DMS53 treated with DMSO at 0.1 percent for 48 hours (cell line): ENCODE measurements around the gene OPHN1.
A peak's percentile ranks its signal among the peaks of the same experiment; 100 is the strongest.

ENCODE experiments used
- DNase-seq: peaks from one replicate; lab custom pipeline; 2025; ENCODE audit not compliant: unreplicated experiment; lab: John Stamatoyannopoulos, UW

OPHN1 gene, protein sequence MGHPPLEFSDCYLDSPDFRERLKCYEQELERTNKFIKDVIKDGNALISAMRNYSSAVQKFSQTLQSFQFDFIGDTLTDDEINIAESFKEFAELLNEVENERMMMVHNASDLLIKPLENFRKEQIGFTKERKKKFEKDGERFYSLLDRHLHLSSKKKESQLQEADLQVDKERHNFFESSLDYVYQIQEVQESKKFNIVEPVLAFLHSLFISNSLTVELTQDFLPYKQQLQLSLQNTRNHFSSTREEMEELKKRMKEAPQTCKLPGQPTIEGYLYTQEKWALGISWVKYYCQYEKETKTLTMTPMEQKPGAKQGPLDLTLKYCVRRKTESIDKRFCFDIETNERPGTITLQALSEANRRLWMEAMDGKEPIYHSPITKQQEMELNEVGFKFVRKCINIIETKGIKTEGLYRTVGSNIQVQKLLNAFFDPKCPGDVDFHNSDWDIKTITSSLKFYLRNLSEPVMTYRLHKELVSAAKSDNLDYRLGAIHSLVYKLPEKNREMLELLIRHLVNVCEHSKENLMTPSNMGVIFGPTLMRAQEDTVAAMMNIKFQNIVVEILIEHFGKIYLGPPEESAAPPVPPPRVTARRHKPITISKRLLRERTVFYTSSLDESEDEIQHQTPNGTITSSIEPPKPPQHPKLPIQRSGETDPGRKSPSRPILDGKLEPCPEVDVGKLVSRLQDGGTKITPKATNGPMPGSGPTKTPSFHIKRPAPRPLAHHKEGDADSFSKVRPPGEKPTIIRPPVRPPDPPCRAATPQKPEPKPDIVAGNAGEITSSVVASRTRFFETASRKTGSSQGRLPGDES

DNA sequence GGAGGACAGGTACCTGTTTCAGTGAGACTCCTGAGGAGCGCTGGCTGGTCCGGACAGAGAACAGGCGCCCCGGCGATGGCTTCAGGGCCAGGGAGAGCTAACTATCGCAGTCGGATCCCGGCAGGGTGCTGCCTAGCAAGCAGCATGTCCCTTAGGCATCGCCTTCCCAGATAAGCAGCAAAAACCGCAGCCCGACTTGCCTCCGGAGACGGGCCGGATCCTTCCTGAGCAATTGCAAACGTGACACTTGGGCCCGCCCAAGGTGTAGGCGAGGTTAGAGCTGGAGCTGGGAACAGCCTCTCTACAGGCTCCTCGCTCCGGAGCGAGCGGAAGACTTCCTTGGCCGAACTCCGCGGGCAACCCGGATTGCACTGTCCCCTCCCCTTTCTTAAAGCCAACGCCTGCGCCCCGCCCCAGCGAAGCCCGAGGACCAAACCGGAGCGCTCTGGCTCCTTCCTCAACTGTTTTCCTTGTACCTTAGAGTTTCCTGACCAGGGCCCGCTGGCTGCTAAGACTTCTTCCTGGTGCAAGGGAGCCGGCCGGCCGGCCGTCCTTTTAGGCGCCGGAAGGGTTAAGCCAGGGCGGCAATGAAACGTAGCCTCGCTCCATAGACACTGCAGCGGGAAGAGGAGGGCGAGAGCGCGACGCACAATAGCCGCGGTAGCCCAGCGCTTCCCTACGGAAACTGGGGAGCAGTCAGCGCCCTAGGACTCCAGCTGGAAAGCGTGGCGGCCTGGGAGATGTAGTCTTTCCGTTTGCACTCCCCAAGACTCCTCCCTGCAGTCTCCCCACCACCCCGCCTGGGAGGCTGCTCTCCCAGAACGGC is at the start of gene OPHN1:
Gene OPHN1 (minus strand): TSS at position 341 of the 826 bp plus-strand sequence. CDS start 475 bp downstream, outside the sequence.
- peak; percentile 40 for DNase-seq

DNA sequence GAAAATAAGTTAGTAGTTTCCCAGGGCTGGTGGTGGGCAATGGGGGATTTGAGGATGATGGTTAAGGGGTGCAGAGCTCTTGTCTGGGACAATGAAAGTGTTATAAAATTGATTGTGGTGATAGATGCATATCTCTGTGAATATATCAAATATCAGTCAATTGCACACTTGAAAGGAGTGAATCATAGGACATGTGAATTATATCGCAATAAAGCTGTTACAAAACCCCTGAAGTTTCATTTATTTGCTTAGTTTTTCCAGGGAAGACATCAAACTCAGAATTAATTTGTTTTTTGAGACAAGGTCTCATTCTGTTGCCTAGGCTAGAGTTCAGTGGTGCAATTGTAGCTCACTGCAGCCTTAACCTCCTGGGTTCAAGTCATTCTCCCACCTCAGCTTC is 47.7 kb upstream of the OPHN1 start:
- no peak for DNase-seq

DNA sequence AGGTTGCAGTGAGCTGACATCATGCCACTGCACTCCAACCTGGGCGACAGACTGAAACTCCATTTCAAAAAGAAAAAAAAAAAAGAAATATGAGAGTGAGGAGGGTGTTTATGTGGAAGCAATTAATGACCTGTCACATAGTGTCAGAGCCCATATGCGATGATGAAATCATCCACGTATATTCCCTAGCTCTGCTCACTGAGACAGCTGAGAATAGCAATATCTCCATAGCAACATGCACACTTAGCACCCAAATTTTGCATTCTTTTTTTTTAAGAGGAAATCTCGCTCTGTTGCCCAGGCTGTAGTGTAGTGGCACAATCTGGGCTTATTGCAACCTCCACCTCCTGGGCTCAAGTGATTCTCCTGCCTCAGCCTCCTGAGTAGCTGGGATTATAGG is 31.5 kb upstream of the OPHN1 start:
- no peak for DNase-seq

DNA sequence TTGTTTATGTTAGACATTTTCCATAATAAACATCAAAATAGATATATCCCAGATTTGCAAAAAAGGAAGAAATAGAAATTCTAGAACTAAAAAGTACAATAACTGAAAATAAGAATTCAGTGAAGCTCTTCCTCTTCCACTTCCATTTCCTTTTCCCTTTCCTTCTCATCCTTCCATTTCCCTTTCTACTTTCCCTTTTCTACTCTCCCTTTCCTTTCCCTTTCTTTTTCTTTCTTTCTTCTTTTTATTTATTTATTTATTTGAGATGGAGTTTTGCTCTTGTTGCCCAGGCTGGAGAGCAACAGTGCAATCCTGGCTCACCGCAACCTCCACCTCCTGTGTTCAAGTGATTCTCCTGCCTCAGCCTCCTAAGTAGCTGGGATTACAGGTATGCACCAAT is 30.6 kb upstream of the OPHN1 start:
- no peak for DNase-seq

DNA sequence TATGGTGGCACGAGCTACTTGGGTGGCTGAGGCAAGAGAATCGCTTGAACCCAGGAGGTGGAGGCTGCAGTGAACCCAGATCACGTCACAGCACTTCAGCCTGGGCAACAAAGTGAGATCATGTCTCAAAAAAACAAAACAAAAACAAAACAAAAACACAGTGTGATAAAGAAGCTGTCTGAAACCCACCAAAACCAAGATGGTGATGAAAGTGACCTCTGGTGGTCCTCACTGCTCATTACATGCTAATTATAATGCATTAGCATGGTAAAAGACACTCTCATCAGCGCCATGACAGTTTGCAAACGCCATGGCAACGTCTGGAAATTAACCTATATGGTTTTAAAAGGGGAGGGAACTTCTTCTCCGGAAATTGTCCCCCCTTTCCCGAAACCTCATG is 29.4 kb upstream of the OPHN1 start:
- DNase-seq: no peak

DNA sequence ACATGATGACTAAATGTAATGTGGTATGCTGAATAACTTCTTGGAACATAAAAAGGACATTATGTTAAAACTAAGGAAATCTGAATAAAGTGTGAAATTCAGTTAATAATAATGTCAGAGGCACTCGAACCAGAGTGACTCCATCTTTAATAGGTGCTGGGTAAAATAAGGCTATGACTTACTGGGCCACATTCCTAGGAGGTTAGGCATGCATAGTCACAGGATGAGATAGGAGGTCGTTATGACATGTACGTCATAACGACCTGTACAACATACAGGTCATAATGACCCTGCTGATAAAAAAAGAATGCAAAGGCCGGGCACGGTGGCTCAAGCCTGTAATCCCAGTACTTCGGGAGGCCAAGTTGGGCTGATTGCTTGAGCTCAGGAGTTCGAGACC is 28.9 kb upstream of the OPHN1 start:
- no peak for DNase-seq

DNA sequence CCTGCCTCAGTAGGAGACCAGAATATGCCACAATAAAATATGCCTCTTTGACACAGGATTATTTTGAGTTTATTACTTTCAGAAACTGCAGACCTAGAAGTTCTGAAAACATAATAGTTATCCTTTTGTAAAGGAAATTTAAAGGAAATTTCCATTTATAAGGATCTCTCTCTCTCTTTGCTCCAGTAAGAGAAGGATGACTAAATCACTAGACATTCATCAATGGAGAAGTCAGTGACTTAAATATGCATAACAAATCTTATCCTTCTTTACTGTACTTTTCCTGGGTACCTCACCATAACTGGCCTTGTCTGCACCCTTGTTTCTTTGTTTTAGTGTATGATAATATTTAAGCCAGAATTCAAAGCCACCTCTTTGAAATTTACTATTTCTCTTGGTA is 28.3 kb upstream of the OPHN1 start:
- no peak for DNase-seq

DNA sequence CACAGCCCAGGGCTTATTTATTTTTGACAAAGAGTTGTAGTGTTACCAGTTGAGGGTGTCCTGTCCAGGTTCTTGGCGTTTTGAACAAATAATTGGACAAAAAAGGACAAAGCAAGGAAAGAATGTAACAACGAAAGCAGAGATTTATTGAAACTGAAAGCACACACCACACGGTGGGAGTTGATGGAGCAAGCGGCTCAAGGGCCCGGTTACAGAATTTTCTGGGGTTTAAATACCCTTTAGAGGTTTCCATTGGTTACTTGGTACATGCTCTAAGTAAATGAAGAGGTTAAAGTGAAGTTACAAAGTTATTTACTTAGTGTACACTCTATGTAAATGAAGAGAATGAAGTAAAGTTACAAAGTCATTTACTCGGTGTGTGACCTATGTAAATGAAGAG is 27.8 kb upstream of the OPHN1 start:
- no peak for DNase-seq

DNA sequence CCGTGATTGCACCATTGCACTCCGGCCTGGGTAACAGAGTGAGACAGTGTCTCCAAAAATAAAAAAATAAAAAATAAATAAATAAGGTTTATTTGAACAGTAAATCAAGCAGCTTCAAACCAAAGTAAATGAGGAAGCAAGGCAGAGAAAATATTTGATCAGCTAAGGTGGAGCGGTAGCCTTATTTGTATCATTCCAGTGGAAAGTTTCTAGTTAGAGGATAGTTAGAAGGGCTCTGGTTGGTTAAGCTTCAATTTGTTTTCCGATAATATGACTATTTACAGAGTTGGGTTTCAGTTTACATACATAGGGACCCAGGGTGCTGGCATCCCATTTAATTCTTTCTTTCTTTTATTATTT is 21.8 kb upstream of the OPHN1 start:
- no peak for DNase-seq

DNA sequence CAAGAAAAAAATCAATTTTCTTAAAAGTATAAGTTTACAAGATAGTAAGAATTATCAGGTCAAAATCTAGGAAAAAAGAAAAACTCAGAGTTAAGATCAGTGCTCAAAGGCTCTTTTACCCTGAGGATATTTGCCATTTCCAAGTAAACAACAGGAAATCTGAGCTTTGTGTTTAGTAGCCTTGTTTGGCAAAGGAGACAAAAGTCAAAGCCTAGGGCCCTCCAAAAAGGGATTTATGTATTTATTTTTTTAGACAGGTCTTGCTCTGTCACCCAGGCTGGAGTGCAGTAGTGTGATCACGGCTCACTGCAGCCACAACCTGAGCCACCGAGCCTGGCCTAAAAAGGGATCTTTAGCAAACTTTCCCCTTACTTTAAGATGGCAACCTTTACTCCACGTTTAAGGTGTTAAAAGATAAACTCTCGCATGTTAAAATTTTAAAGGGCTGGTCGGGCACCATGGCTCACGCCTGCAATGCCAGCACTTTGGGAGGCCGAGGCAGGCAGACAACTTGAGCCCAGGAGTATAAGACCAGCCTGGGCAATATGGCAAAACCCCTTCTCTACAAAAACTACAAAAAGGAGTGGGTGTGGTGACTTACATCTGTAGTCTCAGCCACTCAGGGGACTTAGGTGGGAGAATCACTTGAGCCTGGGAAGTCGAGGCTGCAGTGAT is 21.3 kb upstream of the OPHN1 start:
- DNase-seq: no peak

DNA sequence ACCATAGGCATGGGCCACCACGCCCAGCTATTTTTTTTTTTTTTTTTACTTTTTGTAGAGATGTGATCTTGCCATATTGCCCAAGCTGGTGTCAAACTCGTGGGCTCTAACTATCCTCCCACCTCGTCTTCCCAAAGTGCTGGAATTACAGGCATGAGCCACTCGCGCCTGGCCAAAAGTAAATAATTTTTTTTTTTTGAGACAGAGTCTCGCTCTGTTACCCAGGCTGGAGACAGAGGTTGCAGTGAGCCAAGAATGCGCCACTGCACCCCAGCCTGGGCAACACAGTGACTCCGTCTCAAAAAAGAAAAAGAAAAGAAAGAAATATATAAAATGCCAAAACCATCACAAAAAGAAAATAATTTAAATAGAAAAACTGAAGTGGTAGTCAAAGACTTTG is 18.4 kb upstream of the OPHN1 start:
- DNase-seq: no peak

DNA sequence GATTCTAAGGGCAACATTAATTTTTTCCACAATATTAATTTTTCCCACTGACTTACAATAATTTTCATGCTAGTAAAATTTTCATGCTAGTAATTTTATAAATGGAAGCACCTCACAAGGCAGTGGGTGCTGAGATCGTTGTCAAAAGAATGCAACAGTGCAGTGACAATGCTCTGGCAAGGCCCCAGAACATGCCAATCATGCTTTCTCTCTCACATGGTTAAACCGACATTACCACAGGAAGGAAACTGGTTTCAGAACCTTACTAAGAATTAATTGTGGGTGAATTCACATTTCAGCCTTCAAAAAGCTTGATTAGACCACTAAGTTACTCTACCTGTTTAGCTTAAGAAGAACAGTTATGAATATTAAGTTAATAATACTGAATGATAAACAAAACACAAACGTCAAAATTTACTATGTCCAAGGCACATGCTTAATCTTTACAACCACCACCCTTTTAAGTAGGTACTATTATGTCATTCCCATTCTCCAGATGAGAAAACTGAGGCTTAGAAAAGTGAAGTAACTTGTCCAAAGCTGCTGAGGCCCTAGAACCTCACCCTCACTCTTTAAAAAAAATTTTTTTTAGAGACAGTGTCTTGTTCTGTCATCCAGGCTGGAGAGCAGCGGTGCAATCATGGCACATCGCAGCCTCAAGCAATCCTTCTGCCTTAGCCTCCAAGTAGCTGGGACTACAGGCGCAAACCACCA is 10.0 kb upstream of the OPHN1 start:
- DNase-seq: no peak

DNA sequence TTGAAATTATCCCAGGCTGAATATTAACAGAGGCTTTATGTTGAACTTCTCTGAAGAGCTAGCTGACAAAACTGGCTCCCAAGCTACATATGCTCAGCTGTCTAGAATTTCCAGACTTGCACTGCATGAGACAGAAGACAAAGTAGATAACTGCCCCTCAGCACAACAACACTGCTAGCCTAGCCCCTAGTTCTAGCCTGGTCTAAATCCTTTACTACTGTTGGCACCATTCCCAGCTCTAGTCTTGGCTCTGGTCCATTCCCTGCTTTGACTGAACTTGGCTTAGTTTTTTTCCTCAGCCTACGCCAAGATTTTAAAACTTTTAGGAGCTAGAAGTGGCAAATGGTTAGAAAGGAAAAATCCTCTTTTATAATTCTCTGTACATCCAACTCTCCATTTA is 7.6 kb upstream of the OPHN1 start:
- DNase-seq: no peak

DNA sequence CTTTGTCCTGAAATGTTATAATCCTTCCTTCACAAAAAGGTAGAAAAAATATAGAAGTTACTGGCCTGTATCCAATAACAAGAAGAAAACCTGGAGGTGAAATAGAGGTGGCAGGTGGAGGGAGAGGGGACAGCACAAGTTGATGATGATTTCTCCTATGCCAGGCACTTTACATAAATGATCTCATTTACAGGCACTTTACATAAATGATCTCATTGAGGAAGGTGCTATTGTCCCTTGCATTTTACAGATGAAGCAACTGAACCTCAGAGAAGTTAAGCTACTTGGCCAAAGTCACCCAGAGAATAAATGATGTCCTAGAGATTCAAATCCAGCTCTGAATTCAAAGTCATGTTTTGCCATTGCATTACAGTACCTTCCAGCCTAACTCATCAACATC is 7.1 kb upstream of the OPHN1 start:
- no peak for DNase-seq

DNA sequence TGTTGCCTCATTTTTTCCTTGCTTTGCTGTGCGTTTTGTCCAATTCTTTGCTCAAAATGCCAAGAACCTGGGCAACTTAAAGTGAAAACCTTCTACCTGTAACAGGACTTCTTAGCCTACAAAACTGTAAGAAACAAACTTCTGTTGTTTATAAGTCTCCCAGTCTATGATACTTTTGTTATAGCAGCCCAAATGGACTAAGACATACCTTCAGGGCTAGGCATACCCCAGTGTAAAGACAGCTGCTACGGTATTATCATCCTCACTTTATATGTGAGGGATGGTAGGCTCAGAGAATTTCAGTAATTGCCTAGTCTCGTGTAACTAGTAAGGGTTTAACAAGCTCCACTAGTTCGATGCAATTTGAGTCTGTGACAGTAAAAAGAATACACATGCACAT is 6.0 kb upstream of the OPHN1 start:
- no peak for DNase-seq

DNA sequence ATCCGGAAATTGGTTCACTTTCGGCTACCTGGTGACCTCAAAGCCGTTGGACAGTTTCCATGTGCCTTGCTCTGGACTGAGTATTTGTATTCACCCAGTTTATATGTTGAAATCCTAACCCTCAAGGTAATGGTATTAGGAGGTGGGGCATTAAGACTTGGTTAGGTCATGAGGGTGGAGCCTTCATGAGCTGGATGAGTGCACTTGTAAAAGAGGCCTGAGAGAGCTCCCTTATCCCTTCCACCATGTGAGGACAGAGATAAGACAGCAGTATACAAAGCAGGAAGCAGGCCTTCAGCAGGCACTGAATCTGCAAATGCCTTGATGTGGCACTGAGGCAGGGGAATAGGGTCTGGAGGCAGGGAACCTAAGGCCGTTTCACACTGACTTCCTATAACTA is 5.3 kb upstream of the OPHN1 start:
- DNase-seq: no peak

DNA sequence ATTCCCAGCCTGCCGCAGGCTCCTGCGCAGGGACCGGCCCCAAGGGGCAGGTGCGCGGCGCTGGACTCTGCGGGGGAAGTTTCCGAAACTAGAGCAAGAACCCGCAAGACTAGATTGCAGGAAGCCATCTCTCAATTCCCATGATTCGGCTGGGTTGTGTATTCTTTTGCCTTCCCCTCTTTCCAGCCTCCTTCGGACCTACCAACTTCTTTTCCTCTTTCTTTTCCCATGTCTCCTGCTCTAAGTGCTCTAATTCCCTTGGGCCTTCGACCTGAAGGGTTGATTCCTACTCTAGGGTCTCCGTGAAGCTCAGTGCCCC is 645 bp upstream of the OPHN1 start:
- DNase-seq: no peak

DNA sequence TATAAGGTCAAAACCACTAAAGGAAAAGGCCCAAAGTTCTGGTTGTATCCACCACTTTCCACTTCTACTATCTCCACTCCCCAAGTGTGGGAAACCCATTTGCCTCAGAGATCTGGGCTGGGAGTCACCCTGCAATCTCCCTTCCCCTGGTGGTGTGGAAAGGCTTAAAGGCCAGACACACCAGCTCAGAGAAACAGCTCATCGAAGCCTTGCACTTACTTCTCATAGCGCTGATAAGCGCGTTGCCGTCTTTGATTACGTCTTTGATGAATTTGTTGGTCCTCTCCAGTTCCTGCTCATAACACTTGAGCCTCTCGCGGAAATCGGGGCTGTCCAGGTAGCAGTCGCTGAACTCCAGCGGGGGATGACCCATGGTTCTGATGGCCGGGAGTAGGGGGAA is 647 bp downstream of the OPHN1 start:
- no peak for DNase-seq

DNA sequence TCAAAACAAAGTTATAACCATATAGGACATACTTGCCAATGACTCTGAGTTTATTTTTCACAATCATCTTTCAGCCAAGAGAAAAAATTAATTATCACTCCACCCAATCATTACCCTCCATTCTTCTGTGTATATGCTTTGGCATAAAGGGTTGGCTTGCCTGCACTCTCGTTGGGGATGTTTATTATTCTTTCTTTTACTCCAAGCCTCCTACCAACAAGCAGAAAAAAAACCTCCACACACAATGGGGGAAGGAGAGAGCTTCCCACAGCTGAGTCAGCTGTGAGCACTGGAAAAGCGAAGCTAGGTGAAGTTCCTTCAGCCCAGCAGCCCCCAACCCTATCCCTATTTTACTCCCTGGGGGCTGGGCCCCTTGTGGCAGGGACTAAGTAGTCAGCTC is 1.5 kb downstream of the OPHN1 start:
- DNase-seq: no peak

DNA sequence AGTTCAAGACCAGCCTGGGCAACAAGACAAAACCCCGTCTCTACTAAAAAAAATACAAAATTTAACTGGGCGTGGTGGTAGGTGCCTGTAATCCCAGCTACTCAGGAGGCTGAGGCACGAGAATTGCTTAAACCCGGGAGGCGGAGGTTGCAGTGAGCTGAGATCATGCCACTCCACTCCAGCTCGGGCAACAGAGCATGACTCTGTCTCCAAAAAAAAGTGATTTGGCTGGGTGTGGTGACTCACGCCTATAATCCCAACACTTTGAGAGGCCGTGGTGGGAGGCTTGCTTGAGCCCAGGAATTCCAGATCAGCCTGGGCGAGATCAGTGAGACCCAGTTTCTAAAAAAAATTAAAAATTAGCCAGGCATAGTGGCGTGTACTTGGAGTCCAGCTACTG is 4.1 kb downstream of the OPHN1 start:
- DNase-seq: no peak

DNA sequence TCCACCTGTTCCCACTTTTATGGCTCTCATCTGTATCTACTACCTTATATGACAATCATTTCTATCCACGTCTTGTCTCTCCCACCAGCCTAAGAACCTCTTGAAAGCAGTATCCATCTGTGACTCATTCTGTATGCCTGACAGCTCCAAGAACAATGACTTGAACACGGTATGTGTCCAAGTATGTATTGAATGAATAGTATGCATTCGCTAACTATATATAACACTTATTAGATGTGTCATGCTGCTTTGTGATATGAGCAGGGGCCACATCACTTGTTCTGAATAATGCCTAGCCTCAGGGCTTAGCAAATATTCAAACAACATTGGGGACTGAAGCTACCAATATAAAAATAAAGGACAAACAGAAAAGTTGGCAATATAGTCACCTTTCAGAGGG is 4.9 kb downstream of the OPHN1 start:
- no peak for DNase-seq
